GM12878 (cell line): ENCODE results near the gene CDH15. TPM values are rescaled to one million over a fixed set of nuclear protein-coding genes. Genes with fewer than 3 reads are reported as not detected.

Experiments
- ATAC-seq: fragments of 200-7000 bp; cut with Tn5 transposase; 3 replicates; pipeline ENCODE4 v1.9.1; 2020; ENCODE audit warnings: mild to moderate bottlenecking, moderate library complexity
- BruUV-seq: library from RNA; stranded (reverse); fragments of 400-500 nt; replicated peaks from 2 replicates; lab custom pipeline; 2021; lab: Mats Ljungman, UMichigan
- CTCF ChIA-PET: fragments of 300-600 bp; sonication (Branson Sonifier 250); formaldehyde crosslinking; extraction: SDS; loops from one replicate; lab custom pipeline; 2021; ENCODE audit warnings: inconsistent platforms; lab: Yijun Ruan, JAX
- POLR2A ChIA-PET: fragments of 350-600 bp; formaldehyde crosslinking; extraction: SDS; loops from one replicate; lab custom pipeline; 2021; ENCODE audit warnings: inconsistent platforms; lab: Charles Lee
- RAD21 ChIA-PET: fragments of 300-600 bp; sonication (Branson Sonifier 250); formaldehyde crosslinking; loops from one replicate; lab custom pipeline; 2023; ENCODE audit warnings: antibody characterized with exemption; ENCODE audit not compliant: unreplicated experiment; lab: Charles Lee
- SMC1A ChIA-PET: fragments of 300-600 bp; sonication (Branson Sonifier 250); formaldehyde crosslinking; loops from one replicate; lab custom pipeline; 2023; ENCODE audit not compliant: unreplicated experiment, uncharacterized antibody; lab: Charles Lee
- DNase-seq: peaks from one replicate; pipeline ENCODE4 v3.0.0-alpha.2; 2011; ENCODE audit warnings: low read depth, low spot score
- FAIRE-seq: peaks from 3 replicates; lab custom pipeline; 2011; peaks lifted over from hg19 to GRCh38; lab: Jason Lieb, UNC
- H2AFZ ChIP-seq: 2 replicates; pipeline ENCODE4 v1.6.0; 2011; ENCODE audit warnings: low read depth, low read length, control low read depth; ENCODE audit not compliant: control insufficient read depth
- H3K27ac ChIP-seq: 2 replicates; pipeline ENCODE4 v1.5.1; 2011; ENCODE audit warnings: control low read depth; ENCODE audit not compliant: control insufficient read depth, insufficient read depth
- H3K27me3 ChIP-seq, 2 experiments: replicated peaks in 1 of 2; 2 replicates each; pipeline versions ENCODE4 v1.6.0 to v1.6.1; 2011; ENCODE audit warnings: low read length in 1 of 2; ENCODE audit not compliant: control insufficient read depth in 2 of 2, insufficient read depth in 2 of 2
- H3K36me3 ChIP-seq, 2 experiments: 2 replicates each; pipeline ENCODE4 v1.5.1; 2011; ENCODE audit warnings: low read length in 1 of 2; ENCODE audit not compliant: control insufficient read depth in 2 of 2, insufficient read depth in 2 of 2
- H3K4me1 ChIP-seq: 2 replicates; pipeline ENCODE4 v1.6.1; 2011; ENCODE audit warnings: mild to moderate bottlenecking, low read length, moderate library complexity, mixed read lengths; ENCODE audit not compliant: control insufficient read depth, insufficient read depth
- H3K4me2 ChIP-seq: 2 replicates; pipeline ENCODE4 v1.6.0; 2011; ENCODE audit warnings: control low read depth; ENCODE audit not compliant: control insufficient read depth, insufficient read depth
- H3K4me3 ChIP-seq: fragments of 200-600 bp; sonication (generic); 2 replicates; pipeline ENCODE4 v1.5.1; 2016
- H3K79me2 ChIP-seq: 2 replicates; pipeline ENCODE4 v1.6.0; 2011; ENCODE audit warnings: low read length; ENCODE audit not compliant: control insufficient read depth, insufficient read depth
- H3K9ac ChIP-seq: 2 replicates; pipeline ENCODE4 v1.8.0; 2011; ENCODE audit warnings: low read length, control low read depth, mixed read lengths; ENCODE audit not compliant: control insufficient read depth, insufficient read depth
- H3K9me3 ChIP-seq: replicated peaks from 3 replicates; pipeline ENCODE4 v1.5.1; 2011; ENCODE audit warnings: mild to moderate bottlenecking, low read length; ENCODE audit not compliant: control insufficient read depth, insufficient read depth
- H4K20me1 ChIP-seq: 2 replicates; pipeline ENCODE4 v1.6.0; 2011; ENCODE audit not compliant: control insufficient read depth, insufficient read depth
- CBX3 ChIP-seq: fragments of 200-600 bp; sonication (generic); IDR thresholded peaks from 2 replicates; pipeline ENCODE4 v1.6.1; 2016; ENCODE audit warnings: low read depth, borderline replicate concordance
- EED ChIP-seq: sonication (generic); IDR thresholded peaks from 2 replicates; pipeline ENCODE4 v1.6.1; 2016; ENCODE audit warnings: antibody characterized with exemption, low read depth
- FOS ChIP-seq: IDR thresholded peaks from 3 replicates; pipeline ENCODE4 v1.6.1; 2011; ENCODE audit warnings: borderline replicate concordance; ENCODE audit not compliant: insufficient read length; ENCODE audit errors: extremely low read depth
- IKZF1 ChIP-seq: fragments of 450-650 bp; conservative IDR thresholded peaks from 2 replicates; pipeline ENCODE4 v1.6.1; 2017; ENCODE audit warnings: antibody characterized with exemption, mild to moderate bottlenecking
- NFYA ChIP-seq: IDR thresholded peaks from 2 replicates; pipeline ENCODE4 v1.6.1; 2011; ENCODE audit warnings: low read depth, mild to moderate bottlenecking, low read length, improper control_type of control experiment, borderline replicate concordance
- NRF1 ChIP-seq: conservative IDR thresholded peaks from 2 replicates; pipeline ENCODE4 v1.6.1; 2011; ENCODE audit warnings: mild to moderate bottlenecking, low read depth, low read length, improper control_type of control experiment
- PBX3 ChIP-seq: IDR thresholded peaks from 2 replicates; pipeline ENCODE4 v1.6.1; 2011; ENCODE audit warnings: mild to moderate bottlenecking, low read depth, low read length, moderate library complexity; ENCODE audit not compliant: insufficient replicate concordance
- RAD21 ChIP-seq: IDR thresholded peaks from 2 replicates; pipeline ENCODE4 v1.6.1; 2011; ENCODE audit warnings: mild to moderate bottlenecking, low read depth, low read length, moderate library complexity; ENCODE audit not compliant: insufficient read depth
- RAD51 ChIP-seq: fragments of 450-650 bp; IDR thresholded peaks from 2 replicates; pipeline ENCODE4 v1.6.1; 2016; ENCODE audit warnings: moderate library complexity, mild to moderate bottlenecking, inconsistent platforms
- RCOR1 ChIP-seq: conservative IDR thresholded peaks from 2 replicates; pipeline ENCODE4 v1.6.1; 2012; ENCODE audit warnings: low read depth, low read length, improper control_type of control experiment
- WGBS: methylation state at CpG from one replicate; pipeline ENCODE4 v1.1.6; 2016; ENCODE audit warnings: low lambda C conversion rate; ENCODE audit not compliant: insufficient replicate concordance, insufficient coverage; ENCODE audit errors: missing lambda C conversion rate; 5-methylcytosine and 5-hydroxymethylcytosine counted together
- in situ Hi-C: fragments of 300-500 bp; cut with MboI; formaldehyde crosslinking; loops from 9 replicates; pipeline ENCODE4 v1.14.3; 2018; ENCODE audit warnings: mixed read lengths
- intact Hi-C: fragments of 100-400 bp; cut with micrococcal nuclease; formaldehyde crosslinking; loops from one replicate; pipeline ENCODE4 v1.14.2; 2022; ENCODE audit not compliant: unreplicated experiment
- polyA plus RNA-seq, 11 experiments: library from polyadenylated mRNA; depleted of rRNA in 4 of 11; unstranded in 6 of 11; stranded (reverse) in 5 of 11; fragments of >200 nt; fragmentation: Nextera tagmentation in 4 of 11; fragmentation: Illumina TruSeq in 1 of 11; extraction: Ambion mirVana in 4 of 11; extraction: Trizol in 1 of 11; gene quantifications; 1 replicate in 1 of 11; 2 replicates in 10 of 11; pipeline versions ENCODE4 v1.2.1 to v1.2.3, GENCODE V29; 2011 to 2016; ENCODE audit warnings: inconsistent platforms in 2 of 11, missing spikeins in 2 of 11, low read depth in 1 of 11
- total RNA-seq, 4 experiments: library from RNA; depleted of rRNA in 3 of 4; stranded (reverse); fragments of >200 nt in 3 of 4; fragmentation: Illumina TruSeq in 1 of 4; extraction: Trizol in 1 of 4; gene quantifications; 2 replicates each; pipeline versions ENCODE4 v1.2.1 to v1.2.3, GENCODE V29; 2013 to 2021
- TF ChIP-seq, protein P1 (sequence below): fragments of 450-650 bp; IDR thresholded peaks from 2 replicates; pipeline ENCODE4 v1.6.1; 2017; ENCODE audit warnings: mild to moderate bottlenecking, low read depth, inconsistent platforms; ENCODE audit not compliant: poor library complexity, severe bottlenecking
- TF ChIP-seq, protein P2 (sequence below): IDR thresholded peaks from 2 replicates; pipeline ENCODE4 v1.6.1; 2012; ENCODE audit warnings: low read depth, low read length, improper control_type of control experiment

Gene CDH15
- total and polyA plus RNA-seq, 10 of the 15 experiments (the other 5 are each of a cell fraction or from before 2014, with no cell fraction given) = 0.02 to 0.06 TPM; not detected in 8

DNA sequence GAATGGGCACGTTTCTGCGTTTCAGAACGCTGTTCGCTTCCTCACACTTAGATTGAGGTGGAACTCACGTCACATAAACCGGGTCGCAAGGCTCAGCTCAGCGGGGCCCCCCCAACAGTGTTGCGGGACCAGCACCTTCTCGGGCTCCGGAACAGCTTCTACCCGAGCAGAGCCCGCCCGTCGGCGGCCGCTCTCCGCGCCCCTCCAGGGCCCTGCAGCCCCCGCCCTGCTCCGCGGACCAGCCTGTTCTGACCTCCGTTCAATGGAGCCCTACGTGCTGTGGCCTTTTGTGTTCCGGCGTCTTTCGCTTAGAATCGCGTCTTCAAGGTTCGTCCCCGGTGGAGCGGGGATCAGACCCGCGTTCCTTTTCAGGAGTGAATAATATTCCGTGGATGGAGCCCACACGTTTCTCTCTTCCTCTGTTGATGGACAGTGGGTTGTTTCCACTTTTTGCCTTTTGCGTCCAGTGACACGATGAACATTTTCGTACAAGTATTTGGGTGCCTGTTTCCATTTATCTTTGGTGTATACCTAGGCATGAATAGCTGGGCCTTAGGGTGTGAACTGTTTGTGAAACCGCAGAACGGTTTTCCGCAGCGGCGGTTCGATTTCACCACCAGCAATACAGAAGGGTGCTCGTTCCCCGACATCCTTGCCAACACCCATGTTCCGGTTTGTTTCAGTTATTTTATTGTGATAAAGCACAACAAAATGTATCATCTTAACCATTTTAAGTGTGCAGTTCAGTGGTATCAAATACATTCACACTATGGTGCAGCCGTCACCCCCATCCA, 31.1 kb downstream of the CDH15 start:
- 73% methylated on average over 49 of the region's 49 CpGs for whole genome bisulfite sequencing
- DNase-seq = no peak
- Histone ChIP-seq H3K27ac (no peak overlapping the region), H3K9ac (no peak overlapping the region), H4K20me1 (no peaks in the 10 kb centered on the region), H3K4me1 (no peaks in the 10 kb centered on the region), H3K36me3 (no peaks in the 10 kb centered on the region), H3K27me3 (peaks cover 3 to 9% of the 10 kb centered on the region in 2 experiments; a peak in 3 of 4 replicates), H3K4me3 (no peak overlapping the region), H3K9me3 (peaks cover 3% of the 10 kb centered on the region; the same call in 1 of the 3 replicates), H3K79me2 (no peaks in the 10 kb centered on the region), H3K4me2 (no peak overlapping the region), H2AFZ (no peak overlapping the region)
- ChIA-PET CTCF (no interaction called here), RAD21 (no interaction called here), SMC1A (no interaction called here), POLR2A (interaction anchor here (0.6 kb wide), 1 partner anchor 150 kb away, joined by 5 read pairs; no protein-coding TSS in a partner anchor)
- TF ChIP-seq CBX3 (no peak), RAD21 (no peak), RAD51 (no peak)
- intact Hi-C loops (no loop called here), in situ Hi-C loops (no loop called here)
- no TSS peak for BruUV-seq
- no peak for ATAC-seq
- FAIRE-seq = no peak

- Histone ChIP-seq H3K4me3 (no peak overlapping the region), H4K20me1 (no peaks in the 10 kb centered on the region), H3K36me3 (no peaks in the 10 kb centered on the region), H2AFZ (no peak overlapping the region), H3K79me2 (no peaks in the 10 kb centered on the region), H3K4me2 (no peak overlapping the region), H3K27me3 (peaks cover 0 to 2% of the 10 kb centered on the region in 2 experiments; a peak in 1 of 4 replicates), H3K27ac (no peak overlapping the region), H3K9ac (no peak overlapping the region), H3K9me3 (no peaks in the 10 kb centered on the region), H3K4me1 (no peaks in the 10 kb centered on the region)
- ChIA-PET CTCF (interaction anchor here (2.3 kb wide), 1 partner anchor 471 kb away, joined by 5 read pairs; no protein-coding TSS in a partner anchor), SMC1A (interaction anchor here (0.7 to 1.6 kb wide), 4 partner anchors 10 to 470 kb away, joined by 3 to 6 read pairs (median 3); no protein-coding TSS in a partner anchor), RAD21 (no interaction called here), POLR2A (no interaction called here)
- in situ Hi-C loops = no loop called here
- intact Hi-C loops = no loop called here
- BruUV-seq = no TSS peak
- no peak for FAIRE-seq
- DNase-seq = no peak
- no peak for ATAC-seq
- WGBS = 56% methylated on average over 4 of the region's 4 CpGs
- TF ChIP-seq NRF1 = no peak
- TF ChIP-seq NFYA = no peak
- TF ChIP-seq FOS = no peak
- TF ChIP-seq, protein P1, sequence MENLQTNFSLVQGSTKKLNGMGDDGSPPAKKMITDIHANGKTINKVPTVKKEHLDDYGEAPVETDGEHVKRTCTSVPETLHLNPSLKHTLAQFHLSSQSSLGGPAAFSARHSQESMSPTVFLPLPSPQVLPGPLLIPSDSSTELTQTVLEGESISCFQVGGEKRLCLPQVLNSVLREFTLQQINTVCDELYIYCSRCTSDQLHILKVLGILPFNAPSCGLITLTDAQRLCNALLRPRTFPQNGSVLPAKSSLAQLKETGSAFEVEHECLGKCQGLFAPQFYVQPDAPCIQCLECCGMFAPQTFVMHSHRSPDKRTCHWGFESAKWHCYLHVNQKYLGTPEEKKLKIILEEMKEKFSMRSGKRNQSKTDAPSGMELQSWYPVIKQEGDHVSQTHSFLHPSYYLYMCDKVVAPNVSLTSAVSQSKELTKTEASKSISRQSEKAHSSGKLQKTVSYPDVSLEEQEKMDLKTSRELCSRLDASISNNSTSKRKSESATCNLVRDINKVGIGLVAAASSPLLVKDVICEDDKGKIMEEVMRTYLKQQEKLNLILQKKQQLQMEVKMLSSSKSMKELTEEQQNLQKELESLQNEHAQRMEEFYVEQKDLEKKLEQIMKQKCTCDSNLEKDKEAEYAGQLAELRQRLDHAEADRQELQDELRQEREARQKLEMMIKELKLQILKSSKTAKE = no peak
- TF ChIP-seq PBX3 = no peak
- no peak for TF ChIP-seq IKZF1
- TF ChIP-seq RCOR1 = no peak
- TF ChIP-seq, protein P2, sequence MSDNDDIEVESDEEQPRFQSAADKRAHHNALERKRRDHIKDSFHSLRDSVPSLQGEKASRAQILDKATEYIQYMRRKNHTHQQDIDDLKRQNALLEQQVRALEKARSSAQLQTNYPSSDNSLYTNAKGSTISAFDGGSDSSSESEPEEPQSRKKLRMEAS = no peak
- no peak for TF ChIP-seq EED
Observed at GRCh38 chr16:89207993-89208392, 36.4 kb downstream of the CDH15 start.
